H9 (cell line): ENCODE data around the gene LOXL1. TPM values are rescaled to one million over a fixed set of nuclear protein-coding genes. Genes with fewer than 3 reads are reported as not detected.
"Not testable (repeated sequence)": the region's sequence is repeated elsewhere in the genome, so short reads cannot be mapped to it uniquely, and the experiment has no call there.

Experiments used
- DNase-seq: peaks from one replicate; pipeline ENCODE4 v3.0.0-alpha.2; 2017
- H2AFZ ChIP-seq: one replicate; pipeline ENCODE4 v1.6.1; 2013; ENCODE audit warnings: mild to moderate bottlenecking, low read length, control low read depth, moderate library complexity
- H2AK5ac ChIP-seq: 2 replicates; pipeline ENCODE4 v1.6.1; 2013; ENCODE audit warnings: low read length, control low read depth, mixed read lengths; ENCODE audit not compliant: insufficient read length
- H2BK120ac ChIP-seq: one replicate; pipeline ENCODE4 v1.6.1; 2013; ENCODE audit warnings: low read depth, mild to moderate bottlenecking, low read length, control low read depth, inconsistent platforms; ENCODE audit not compliant: poor library complexity, severe bottlenecking
- H2BK12ac ChIP-seq: 2 replicates; pipeline ENCODE4 v1.6.1; 2013; ENCODE audit warnings: low read length, control low read depth, mixed read lengths, low read depth; ENCODE audit not compliant: insufficient read length
- H2BK15ac ChIP-seq: 2 replicates; pipeline ENCODE4 v1.6.1; 2013; ENCODE audit warnings: low read depth, low read length, control low read depth
- H2BK20ac ChIP-seq: one replicate; pipeline ENCODE4 v1.6.1; 2013; ENCODE audit warnings: low read depth, mild to moderate bottlenecking, low read length, control low read depth, inconsistent platforms; ENCODE audit not compliant: poor library complexity, severe bottlenecking
- H2BK5ac ChIP-seq: 2 replicates; pipeline ENCODE4 v1.6.1; 2013; ENCODE audit warnings: low read length, control low read depth, mixed read lengths; ENCODE audit not compliant: insufficient read length
- H3K14ac ChIP-seq: 2 replicates; pipeline ENCODE4 v1.6.1; 2013; ENCODE audit warnings: low read length, control low read depth; ENCODE audit not compliant: insufficient read depth
- H3K18ac ChIP-seq: 2 replicates; pipeline ENCODE4 v1.6.1; 2013; ENCODE audit warnings: low read depth, mild to moderate bottlenecking, mixed read lengths, low read length, control low read depth; ENCODE audit not compliant: insufficient read length
- H3K23ac ChIP-seq: 2 replicates; pipeline ENCODE4 v1.6.1; 2013; ENCODE audit warnings: low read length, control low read depth, mixed read lengths, low read depth; ENCODE audit not compliant: insufficient read length
- H3K23me2 ChIP-seq: 2 replicates; pipeline ENCODE4 v1.6.1; 2013; ENCODE audit warnings: low read depth, mild to moderate bottlenecking, mixed read lengths, low read length, control low read depth; ENCODE audit not compliant: insufficient read length, poor library complexity, severe bottlenecking
- H3K27ac ChIP-seq: 2 replicates; pipeline ENCODE4 v1.5.1; 2013; ENCODE audit warnings: low read length, control low read depth, mixed read lengths, low read depth; ENCODE audit not compliant: insufficient read length
- H3K27me3 ChIP-seq: 2 replicates; pipeline ENCODE4 v1.6.1; 2013; ENCODE audit warnings: low read length, control low read depth, inconsistent platforms; ENCODE audit not compliant: insufficient read depth
- H3K4ac ChIP-seq: 2 replicates; pipeline ENCODE4 v1.6.1; 2013; ENCODE audit warnings: low read depth, mild to moderate bottlenecking, control low read depth, inconsistent platforms, low read length, moderate library complexity
- H3K4me1 ChIP-seq: 2 replicates; pipeline ENCODE4 v1.6.1; 2013; ENCODE audit warnings: low read length, control low read depth, inconsistent platforms; ENCODE audit not compliant: insufficient read depth
- H3K4me2 ChIP-seq: 2 replicates; pipeline ENCODE4 v1.6.1; 2013; ENCODE audit warnings: low read length, control low read depth, mixed read lengths; ENCODE audit not compliant: insufficient read length, insufficient read depth
- H3K56ac ChIP-seq: 2 replicates; pipeline ENCODE4 v1.6.1; 2013; ENCODE audit warnings: low read depth, mild to moderate bottlenecking, mixed read lengths, low read length, control low read depth; ENCODE audit not compliant: insufficient read length
- H3K79me1 ChIP-seq: 2 replicates; pipeline ENCODE4 v1.6.1; 2013; ENCODE audit warnings: low read depth, mild to moderate bottlenecking, moderate library complexity, low read length, control low read depth, inconsistent platforms; ENCODE audit not compliant: insufficient read depth, poor library complexity, severe bottlenecking
- H3K79me2 ChIP-seq: 2 replicates; pipeline ENCODE4 v1.6.1; 2013; ENCODE audit warnings: low read length, control low read depth, inconsistent platforms; ENCODE audit not compliant: insufficient read depth
- H3K9ac ChIP-seq: 2 replicates; pipeline ENCODE4 v1.6.1; 2013; ENCODE audit warnings: low read length, control low read depth, mixed read lengths; ENCODE audit not compliant: insufficient read length; ENCODE audit errors: extremely low read depth
- H3K9me3 ChIP-seq: one replicate; pipeline ENCODE4 v1.6.1; 2013; ENCODE audit warnings: low read depth, low read length, inconsistent platforms; ENCODE audit not compliant: control insufficient read depth
- H3T11ph ChIP-seq: one replicate; pipeline ENCODE4 v1.6.1; 2013; ENCODE audit warnings: mild to moderate bottlenecking, low read length, control low read depth, inconsistent platforms
- H4K20me1 ChIP-seq: one replicate; pipeline ENCODE4 v1.6.1; 2013; ENCODE audit not compliant: control insufficient read depth, insufficient read length, insufficient read depth
- H4K5ac ChIP-seq: 2 replicates; pipeline ENCODE4 v1.6.1; 2013; ENCODE audit warnings: low read depth, mild to moderate bottlenecking, mixed read lengths, low read length, control low read depth; ENCODE audit not compliant: insufficient read length
- H4K8ac ChIP-seq: replicated peaks from 2 replicates; pipeline ENCODE4 v1.6.1; 2013; ENCODE audit warnings: low read length, control low read depth, mixed read lengths, low read depth; ENCODE audit not compliant: insufficient read length
- H4K91ac ChIP-seq: 2 replicates; pipeline ENCODE4 v1.6.1; 2013; ENCODE audit warnings: low read depth, mild to moderate bottlenecking, moderate library complexity, mixed read lengths, low read length, control low read depth; ENCODE audit not compliant: insufficient read length
- H3K27ac Mint-ChIP-seq, 3 experiments: 2 replicates in 2 of 3; 3 replicates in 1 of 3; pipeline ENCODE4 v1.8.0; 2020 to 2021; ENCODE audit warnings: mixed read lengths in 3 of 3, mild to moderate bottlenecking in 1 of 3, moderate library complexity in 1 of 3
- H3K27me3 Mint-ChIP-seq: 2 replicates; pipeline ENCODE4 v1.8.0; 2021; ENCODE audit warnings: low read depth, mild to moderate bottlenecking, moderate library complexity, mixed read lengths
- H3K36me3 Mint-ChIP-seq, 3 experiments: 2 replicates in 2 of 3; 3 replicates in 1 of 3; pipeline ENCODE4 v1.8.0; 2020 to 2021; ENCODE audit warnings: low read depth in 3 of 3, mixed read lengths in 3 of 3; ENCODE audit not compliant: insufficient read depth in 1 of 3
- H3K4me1 Mint-ChIP-seq, 2 experiments: 2 replicates each; pipeline ENCODE4 v1.8.0; 2020; ENCODE audit warnings: mixed read lengths in 2 of 2
- H3K4me3 Mint-ChIP-seq, 2 experiments: 2 replicates in 1 of 2; 3 replicates in 1 of 2; pipeline ENCODE4 v1.8.0; 2020 to 2021; ENCODE audit warnings: mild to moderate bottlenecking in 2 of 2, mixed read lengths in 2 of 2, moderate library complexity in 1 of 2
- H3K9me3 Mint-ChIP-seq, 2 experiments: 2 replicates in 1 of 2; 3 replicates in 1 of 2; pipeline ENCODE4 v1.8.0; 2020; ENCODE audit warnings: mild to moderate bottlenecking in 2 of 2, mixed read lengths in 2 of 2, moderate library complexity in 1 of 2
- CTCF ChIP-seq: fragments of 200-600 bp; sonication (generic); conservative IDR thresholded peaks from 3 replicates; pipeline ENCODE4 v1.8.0; 2021; ENCODE audit warnings: antibody characterized with exemption, mild to moderate bottlenecking
- WGBS: extraction: QIAGEN DNeasy Blood & Tissue Kit; methylation state at CpG from one replicate; pipeline ENCODE4 v1.1.7; 2013; ENCODE audit warnings: missing lambda C conversion rate, low lambda C conversion rate, mixed read lengths; ENCODE audit not compliant: insufficient read length; ENCODE audit errors: extremely low coverage; 5-methylcytosine and 5-hydroxymethylcytosine counted together
- total RNA-seq: library from RNA; stranded (reverse); gene quantifications from 2 replicates; pipeline ENCODE4 v1.2.1, GENCODE V29; 2021

LOXL1 gene
- total RNA-seq, 1 experiment from 2014 or later, result 9.1 TPM

- no peak overlapping the region for H4K8ac ChIP-seq
- no peak overlapping the region for H3K14ac ChIP-seq
- no peak overlapping the region for H3K4ac ChIP-seq
- no peaks in the 10 kb centered on the region for H3K9me3 ChIP-seq
- no peak overlapping the region for H2BK15ac ChIP-seq
- TF ChIP-seq CTCF, result peak; percentile 85
- Mint-ChIP-seq H3K9me3 (peaks cover 0 to 6% of the 10 kb centered on the region in 2 experiments; a peak in 1 of 5 replicates), H3K36me3 (no peaks in the 10 kb centered on the region; a peak in 1 of 7 replicates), H3K27me3 (peaks cover 39% of the 10 kb centered on the region), H3K27ac (no peak overlapping the region), H3K4me3 (peak overlapping the region in 1 of 2 experiments; percentile 27; a peak in 1 of 5 replicates), H3K4me1 (peaks cover 12 to 18% of the 10 kb centered on the region in 2 experiments)
- no peak overlapping the region for H3T11ph ChIP-seq
- no peaks in the 10 kb centered on the region for H3K79me1 ChIP-seq
- H3K79me2 ChIP-seq, result no peaks in the 10 kb centered on the region
- no peak overlapping the region for H3K9ac ChIP-seq
- H2BK20ac ChIP-seq, result no peak overlapping the region
- no peak overlapping the region for H2BK12ac ChIP-seq
- H3K18ac ChIP-seq, result no peak overlapping the region
- H3K56ac ChIP-seq, result no peak overlapping the region
- no peak overlapping the region for H2BK120ac ChIP-seq
- no peaks in the 10 kb centered on the region for H4K20me1 ChIP-seq
- DNase-seq, result peak; percentile 91
- no peak overlapping the region for H2AK5ac ChIP-seq
- no peaks in the 10 kb centered on the region for H3K27me3 ChIP-seq
- no peak overlapping the region for H2BK5ac ChIP-seq
- peak overlapping the region; percentile 56 for H2AFZ ChIP-seq
- no CpG with 5 or more reads among the region's 26 CpGs for WGBS
- no peak overlapping the region for H4K91ac ChIP-seq
- H3K4me1 ChIP-seq, result peaks cover 4% of the 10 kb centered on the region; the same call in 1 of the 2 replicates
- H3K4me2 ChIP-seq, result peak overlapping the region; percentile 13
- H4K5ac ChIP-seq, result no peak overlapping the region
- peaks cover 2% of the 10 kb centered on the region for H3K23me2 ChIP-seq
- no peak overlapping the region for H3K23ac ChIP-seq
- H3K27ac ChIP-seq, result no peak overlapping the region
These were observed 46.9 kb downstream of the LOXL1 start for GRCh38 chr15:73972984-73973682.

- not testable (repeated sequence) for H3K56ac ChIP-seq, H3K14ac ChIP-seq, H2BK20ac ChIP-seq, H3K79me2 ChIP-seq, H3K23me2 ChIP-seq, H2AK5ac ChIP-seq, H4K20me1 ChIP-seq, H2BK15ac ChIP-seq, H3K9me3 ChIP-seq, H4K8ac ChIP-seq, H2AFZ ChIP-seq, H3K36me3 Mint-ChIP-seq, H3K23ac ChIP-seq, H2BK12ac ChIP-seq, H3K27me3 ChIP-seq, H3K18ac ChIP-seq, H2BK5ac ChIP-seq, H2BK120ac ChIP-seq, H3K4me2 ChIP-seq, H4K91ac ChIP-seq, H3K27ac ChIP-seq, DNase-seq, H3K4ac ChIP-seq, H3K27ac Mint-ChIP-seq, H3K4me1 ChIP-seq, H3K79me1 ChIP-seq, H3K9ac ChIP-seq, H3K9me3 Mint-ChIP-seq, H3T11ph ChIP-seq, H3K4me3 Mint-ChIP-seq, H4K5ac ChIP-seq
- no CpG with 5 or more reads among the region's 39 CpGs for WGBS
- peaks cover 5 to 12% of the 10 kb centered on the region in 2 experiments for H3K4me1 Mint-ChIP-seq
- H3K27me3 Mint-ChIP-seq, result peaks cover 39% of the 10 kb centered on the region
These were observed 47.5 kb downstream of the LOXL1 start for GRCh38 chr15:73973683-73974200.
